Ovary (tissue), 9 donors: ENCODE results near the gene PPP1R9A. TPM values are rescaled to one million over a fixed set of nuclear protein-coding genes. Genes with fewer than 3 reads are reported as not detected.

Experiments
- DNase-seq, 5 donors: peaks; one replicate each; pipeline ENCODE4 v3.0.0-alpha.2; 2019 to 2020
- H3K27ac ChIP-seq, 2 donors: fragments of 200-600 bp; one replicate each; pipeline versions ENCODE4 v1.5.1 to v1.8.0; 2019 to 2022
- H3K27me3 ChIP-seq: fragments of 200-600 bp; one replicate; pipeline ENCODE4 v1.8.0; 2022
- H3K36me3 ChIP-seq: fragments of 200-600 bp; sonication (generic); one replicate; pipeline ENCODE4 v1.5.1; 2019
- H3K4me1 ChIP-seq: one replicate; pipeline ENCODE4 v1.8.1; 2013; ENCODE audit warnings: mild to moderate bottlenecking, moderate library complexity; ENCODE audit not compliant: insufficient read depth
- H3K4me3 ChIP-seq: fragments of 200-600 bp; sonication (generic); one replicate; pipeline ENCODE4 v1.5.1; 2017
- H3K9me3 ChIP-seq, 2 donors: fragments of 200-600 bp in 1 of 2; sonication (generic) in 1 of 2; one replicate each; pipeline versions ENCODE4 v1.5.1 to v1.8.1; 2013 to 2019; ENCODE audit warnings: mild to moderate bottlenecking in 1 of 2, moderate library complexity in 1 of 2
- EP300 ChIP-seq: sonication (generic); formaldehyde crosslinking; IDR thresholded peaks from one replicate; pipeline ENCODE4 v1.6.1; 2017; ENCODE audit warnings: antibody characterized with exemption
- POLR2A ChIP-seq: fragments of 450-650 bp; IDR thresholded peaks from one replicate; pipeline ENCODE4 v1.6.1; 2017; ENCODE audit warnings: antibody characterized with exemption, mild to moderate bottlenecking, moderate library complexity
- WGBS, 3 donors: extraction: QIAGEN DNeasy Blood & Tissue Kit in 1 of 3; methylation state at CpG; one replicate each; pipeline versions ENCODE4 v1.1.5 to v1.1.7; 2013 to 2017; 5-methylcytosine and 5-hydroxymethylcytosine counted together
- intact Hi-C, 4 donors: fragments of 100-400 bp; cut with DNase I; formaldehyde crosslinking; loops; one replicate each; pipeline versions ENCODE4 v1.11.0 to v1.15.1; 2022 to 2023
- polyA plus RNA-seq, 2 donors: library from polyadenylated mRNA; stranded (reverse); fragments of 200-250 nt in 1 of 2; fragments of 350-450 nt in 1 of 2; fragmentation: Illumina TruSeq in 1 of 2; extraction: RNeasy Lipid Tissue Mini Kit (QIAGEN cat#74804) in 1 of 2; gene quantifications; one replicate each; pipeline ENCODE4 v1.2.3, GENCODE V29; 2013 to 2014
- total RNA-seq, 7 donors: library from RNA; depleted of rRNA in 2 of 7; stranded (reverse); fragments of >200 nt in 2 of 7; fragmentation: NEBNext Ultra II Directional in 3 of 7; extraction: Animal tissue kit (Norgen Biotek cat#: 25700) in 3 of 7; gene quantifications; one replicate each; pipeline versions ENCODE4 v1.1.0 to v1.2.4, GENCODE V29; 2016 to 2023
- TF ChIP-seq, protein P1 (sequence below), 3 donors: fragments of 450-650 bp in 2 of 3; fragments of 200-600 bp in 1 of 3; IDR thresholded peaks; one replicate each; pipeline versions ENCODE4 v1.5.1 to v1.8.0; 2016 to 2022; ENCODE audit warnings: antibody characterized with exemption in 3 of 3, mild to moderate bottlenecking in 1 of 3
- donor health status: DM: no; HTN: no; CAD: no; lungs with moderate emphysema.
- donor health status: DM: no; HTN: no; CAD: no.
- donor health status: Bipolar disorder and iron deficiency.
- donor health status: DM: yes; HTN: yes; CAD: no.
- donor health status: DM: no; HTN: no; CAD: no.
- donor health status: DM: yes; HTN: yes; CAD: no.

Gene PPP1R9A
- total and polyA plus RNA-seq, 9 donors, result 2.4 to 32.2 (median 11.2) TPM

DNA sequence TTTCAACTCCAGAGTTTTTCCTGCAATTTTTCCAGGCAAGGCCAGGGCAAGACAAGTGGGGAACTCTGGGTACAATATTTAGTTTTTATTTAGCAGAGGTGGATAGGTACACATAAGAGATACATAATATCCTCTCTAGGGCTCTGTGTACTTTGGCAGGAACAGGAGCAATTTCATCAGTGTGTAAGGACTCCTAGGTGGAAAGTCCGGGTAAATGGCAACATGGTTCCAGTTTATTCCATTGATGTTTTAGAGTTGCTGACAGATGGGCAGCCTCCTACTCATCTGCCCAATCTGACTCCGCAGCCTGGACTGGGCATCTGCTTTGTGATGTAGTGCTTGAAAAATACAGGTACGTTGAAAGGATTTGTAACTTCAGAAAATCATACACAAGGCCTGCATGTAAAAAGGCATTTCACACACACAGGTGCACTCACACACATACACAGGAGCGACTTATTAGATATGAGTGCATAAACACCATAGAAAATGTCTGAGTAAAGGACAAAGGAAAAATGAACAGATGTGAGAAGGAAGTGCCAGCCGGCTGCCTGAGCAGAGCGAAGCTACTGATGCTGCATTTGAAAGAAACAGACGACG is 411.2 kb downstream of the PPP1R9A start:
- TF ChIP-seq, protein P1, sequence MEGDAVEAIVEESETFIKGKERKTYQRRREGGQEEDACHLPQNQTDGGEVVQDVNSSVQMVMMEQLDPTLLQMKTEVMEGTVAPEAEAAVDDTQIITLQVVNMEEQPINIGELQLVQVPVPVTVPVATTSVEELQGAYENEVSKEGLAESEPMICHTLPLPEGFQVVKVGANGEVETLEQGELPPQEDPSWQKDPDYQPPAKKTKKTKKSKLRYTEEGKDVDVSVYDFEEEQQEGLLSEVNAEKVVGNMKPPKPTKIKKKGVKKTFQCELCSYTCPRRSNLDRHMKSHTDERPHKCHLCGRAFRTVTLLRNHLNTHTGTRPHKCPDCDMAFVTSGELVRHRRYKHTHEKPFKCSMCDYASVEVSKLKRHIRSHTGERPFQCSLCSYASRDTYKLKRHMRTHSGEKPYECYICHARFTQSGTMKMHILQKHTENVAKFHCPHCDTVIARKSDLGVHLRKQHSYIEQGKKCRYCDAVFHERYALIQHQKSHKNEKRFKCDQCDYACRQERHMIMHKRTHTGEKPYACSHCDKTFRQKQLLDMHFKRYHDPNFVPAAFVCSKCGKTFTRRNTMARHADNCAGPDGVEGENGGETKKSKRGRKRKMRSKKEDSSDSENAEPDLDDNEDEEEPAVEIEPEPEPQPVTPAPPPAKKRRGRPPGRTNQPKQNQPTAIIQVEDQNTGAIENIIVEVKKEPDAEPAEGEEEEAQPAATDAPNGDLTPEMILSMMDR (IDR thresholded peaks at IDR 0.05), result no peak
- TF ChIP-seq POLR2A (no peak), EP300 (no peak)
- no peak overlapping the region for H3K4me3 ChIP-seq
- no peaks in the 10 kb centered on the region for H3K4me1 ChIP-seq
- no peaks in the 10 kb centered on the region for H3K36me3 ChIP-seq
- DNase-seq, result no peak
- H3K27me3 ChIP-seq, result no peaks in the 10 kb centered on the region
- intact Hi-C loops, result no loop called here
- no peak overlapping the region for H3K27ac ChIP-seq
- no peaks in the 10 kb centered on the region for H3K9me3 ChIP-seq
- 85 to 87% (median 86%) methylated on average over 8 of the region's 8 CpGs for WGBS, 3 donors

DNA sequence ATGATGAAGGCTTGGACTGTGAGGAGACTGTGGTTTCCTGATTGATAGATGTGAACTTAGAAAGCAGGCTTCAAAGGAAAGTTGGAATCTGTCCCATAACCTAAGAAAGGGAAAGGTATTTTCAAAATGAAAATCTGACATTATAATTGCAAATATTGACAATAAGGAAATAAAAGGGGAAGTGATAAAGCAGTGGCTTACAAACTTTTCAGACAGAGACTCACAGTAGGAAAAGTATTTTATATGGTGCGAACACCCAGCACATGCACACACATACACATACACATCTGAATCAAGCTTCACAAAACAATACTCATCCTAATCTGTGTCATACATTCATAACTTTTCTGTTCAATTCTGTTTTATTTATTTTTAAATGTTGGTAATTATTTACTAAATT is 412.2 kb downstream of the PPP1R9A start:
- H3K9me3 ChIP-seq, result no peaks in the 10 kb centered on the region
- no peak for TF ChIP-seq EP300
- TF ChIP-seq POLR2A, result no peak
- TF ChIP-seq, protein P1 (IDR thresholded peaks at IDR 0.05), result no peak
- no peaks in the 10 kb centered on the region for H3K4me1 ChIP-seq
- intact Hi-C loops, result no loop called here
- WGBS, 3 donors, result 93 to 96% (median 95%) methylated on average over 1 of the region's 1 CpG
- no peak overlapping the region for H3K4me3 ChIP-seq
- H3K27me3 ChIP-seq, result no peaks in the 10 kb centered on the region
- H3K36me3 ChIP-seq, result no peaks in the 10 kb centered on the region
- no peak overlapping the region for H3K27ac ChIP-seq
- no peak for DNase-seq

DNA sequence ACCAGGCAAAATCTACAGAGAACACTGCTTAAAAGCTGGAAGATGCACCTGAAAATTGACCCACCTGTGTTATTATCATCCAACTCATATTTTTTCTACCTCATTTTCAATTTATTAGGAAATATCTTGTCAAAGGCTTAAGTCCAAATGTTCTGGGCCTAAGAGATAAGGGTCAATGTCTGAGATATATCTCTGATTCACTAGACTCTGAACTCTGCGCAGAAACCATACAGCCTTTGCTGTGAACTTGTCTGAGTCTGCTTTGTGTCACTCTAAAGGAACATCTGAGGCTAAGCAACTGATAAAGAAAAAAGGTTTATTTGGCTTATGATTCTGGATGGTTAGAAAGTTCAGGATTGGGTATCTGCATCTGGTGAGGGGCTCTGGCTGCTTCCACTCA is 413.3 kb downstream of the PPP1R9A start:
- Histone ChIP-seq H3K36me3 (no peaks in the 10 kb centered on the region), H3K27me3 (no peaks in the 10 kb centered on the region), H3K4me1 (no peaks in the 10 kb centered on the region), H3K4me3 (no peak overlapping the region), H3K27ac (no peak overlapping the region), H3K9me3 (no peaks in the 10 kb centered on the region)
- no peak for TF ChIP-seq EP300
- TF ChIP-seq POLR2A, result no peak
- TF ChIP-seq, protein P1 (IDR thresholded peaks at IDR 0.05), result no peak
- no peak for DNase-seq
- intact Hi-C loops, result no loop called here
- 100% methylated on average over 1 of the region's 1 CpG for WGBS, 3 donors

DNA sequence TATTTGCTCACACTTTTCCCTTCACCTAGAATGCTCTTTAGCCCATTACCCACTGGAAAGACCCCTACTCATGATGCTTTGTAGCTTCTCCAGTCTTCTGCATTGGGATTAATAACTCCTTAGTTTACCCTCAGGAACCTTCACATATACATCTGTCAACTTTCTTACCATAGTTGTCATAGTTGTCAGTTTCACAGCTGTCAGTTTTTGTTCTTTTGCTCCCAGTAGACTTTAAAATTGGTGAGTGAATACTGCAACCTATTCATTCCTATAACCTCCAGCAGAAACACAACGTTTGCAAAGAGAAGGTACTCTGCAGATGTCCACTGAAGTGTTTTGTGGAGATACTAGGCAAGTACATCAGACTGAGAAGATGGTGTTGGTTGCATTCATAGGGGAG is 414.3 kb downstream of the PPP1R9A start:
- TF ChIP-seq, protein P1 (IDR thresholded peaks at IDR 0.05), result no peak
- no peak for TF ChIP-seq EP300
- no peak for TF ChIP-seq POLR2A
- Histone ChIP-seq H3K27ac (no peak overlapping the region), H3K4me3 (no peak overlapping the region), H3K9me3 (no peaks in the 10 kb centered on the region), H3K27me3 (no peaks in the 10 kb centered on the region), H3K36me3 (no peaks in the 10 kb centered on the region), H3K4me1 (no peaks in the 10 kb centered on the region)
- DNase-seq, result no peak
- WGBS, 3 donors, result 68 to 79% (median 69%) methylated on average over 1 of the region's 1 CpG
- intact Hi-C loops, result no loop called here
